ENCODE data around the gene KDM6B. TPM values are rescaled to one million over a fixed set of nuclear protein-coding genes. Genes with fewer than 3 reads are reported as not detected.
A peak's percentile ranks its signal among the peaks of the same experiment; 100 is the strongest.

Gene KDM6B
- total RNA-seq, 1 experiment from 2014 or later: 19.9 TPM

DNA sequence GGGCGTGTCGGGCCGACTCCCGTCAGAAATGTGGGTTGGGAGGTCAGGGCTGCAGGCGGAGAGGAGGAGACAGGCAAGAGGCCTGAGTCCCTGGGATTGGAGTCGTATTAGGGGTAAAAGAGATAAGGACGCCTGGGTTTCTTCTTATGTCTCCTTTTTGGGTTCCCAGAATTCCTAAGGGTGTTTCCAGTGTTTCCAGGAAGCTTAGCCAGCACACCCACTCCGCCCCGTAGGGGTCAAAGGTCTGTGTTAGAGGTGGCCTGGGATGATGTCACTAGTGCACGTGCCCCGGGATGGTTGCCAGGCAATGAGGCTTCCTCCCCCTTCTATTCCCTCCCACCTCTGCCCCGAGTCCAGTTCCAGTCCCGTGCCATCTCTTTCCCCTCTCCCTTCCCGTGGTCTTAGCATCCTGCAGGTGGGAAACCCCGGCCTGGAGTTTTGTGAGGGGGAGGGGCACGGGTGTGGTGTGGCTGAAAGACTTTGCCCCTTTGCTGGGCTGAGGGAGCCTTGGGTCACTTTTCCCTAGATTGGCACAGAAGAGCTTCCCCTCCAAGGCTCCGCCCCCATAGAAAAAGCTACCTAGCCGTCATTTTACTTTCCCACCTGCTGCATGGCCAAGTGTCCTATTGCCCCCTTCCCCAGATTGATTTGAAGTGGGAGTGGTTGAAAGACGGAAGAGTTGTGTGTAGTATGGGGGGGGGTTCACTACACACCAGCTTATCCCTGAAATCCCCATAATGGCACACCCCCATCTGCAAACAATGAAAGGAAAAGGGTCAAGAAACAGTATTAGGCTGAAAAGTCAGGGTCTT lies 2.8 kb downstream of the KDM6B start:
- peak overlapping the region; percentile 82 for H3K27ac ChIP-seq (ENCODE audit: low read length)
- TF ChIP-seq, protein P1, sequence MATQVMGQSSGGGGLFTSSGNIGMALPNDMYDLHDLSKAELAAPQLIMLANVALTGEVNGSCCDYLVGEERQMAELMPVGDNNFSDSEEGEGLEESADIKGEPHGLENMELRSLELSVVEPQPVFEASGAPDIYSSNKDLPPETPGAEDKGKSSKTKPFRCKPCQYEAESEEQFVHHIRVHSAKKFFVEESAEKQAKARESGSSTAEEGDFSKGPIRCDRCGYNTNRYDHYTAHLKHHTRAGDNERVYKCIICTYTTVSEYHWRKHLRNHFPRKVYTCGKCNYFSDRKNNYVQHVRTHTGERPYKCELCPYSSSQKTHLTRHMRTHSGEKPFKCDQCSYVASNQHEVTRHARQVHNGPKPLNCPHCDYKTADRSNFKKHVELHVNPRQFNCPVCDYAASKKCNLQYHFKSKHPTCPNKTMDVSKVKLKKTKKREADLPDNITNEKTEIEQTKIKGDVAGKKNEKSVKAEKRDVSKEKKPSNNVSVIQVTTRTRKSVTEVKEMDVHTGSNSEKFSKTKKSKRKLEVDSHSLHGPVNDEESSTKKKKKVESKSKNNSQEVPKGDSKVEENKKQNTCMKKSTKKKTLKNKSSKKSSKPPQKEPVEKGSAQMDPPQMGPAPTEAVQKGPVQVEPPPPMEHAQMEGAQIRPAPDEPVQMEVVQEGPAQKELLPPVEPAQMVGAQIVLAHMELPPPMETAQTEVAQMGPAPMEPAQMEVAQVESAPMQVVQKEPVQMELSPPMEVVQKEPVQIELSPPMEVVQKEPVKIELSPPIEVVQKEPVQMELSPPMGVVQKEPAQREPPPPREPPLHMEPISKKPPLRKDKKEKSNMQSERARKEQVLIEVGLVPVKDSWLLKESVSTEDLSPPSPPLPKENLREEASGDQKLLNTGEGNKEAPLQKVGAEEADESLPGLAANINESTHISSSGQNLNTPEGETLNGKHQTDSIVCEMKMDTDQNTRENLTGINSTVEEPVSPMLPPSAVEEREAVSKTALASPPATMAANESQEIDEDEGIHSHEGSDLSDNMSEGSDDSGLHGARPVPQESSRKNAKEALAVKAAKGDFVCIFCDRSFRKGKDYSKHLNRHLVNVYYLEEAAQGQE (IDR thresholded peaks at IDR 0.05; ENCODE audit: insufficient read depth in 1 of 2, low read depth in 2 of 2, low read length in 1 of 2): peak in 1 of 2 experiments; percentile 16; a peak in 1 of 4 replicates
- TF ChIP-seq TCF7L2 (IDR thresholded peaks at IDR 0.05; ENCODE audit: low read depth, low read length): no peak; the same call in 1 of the 2 replicates
- TF ChIP-seq, protein P2, sequence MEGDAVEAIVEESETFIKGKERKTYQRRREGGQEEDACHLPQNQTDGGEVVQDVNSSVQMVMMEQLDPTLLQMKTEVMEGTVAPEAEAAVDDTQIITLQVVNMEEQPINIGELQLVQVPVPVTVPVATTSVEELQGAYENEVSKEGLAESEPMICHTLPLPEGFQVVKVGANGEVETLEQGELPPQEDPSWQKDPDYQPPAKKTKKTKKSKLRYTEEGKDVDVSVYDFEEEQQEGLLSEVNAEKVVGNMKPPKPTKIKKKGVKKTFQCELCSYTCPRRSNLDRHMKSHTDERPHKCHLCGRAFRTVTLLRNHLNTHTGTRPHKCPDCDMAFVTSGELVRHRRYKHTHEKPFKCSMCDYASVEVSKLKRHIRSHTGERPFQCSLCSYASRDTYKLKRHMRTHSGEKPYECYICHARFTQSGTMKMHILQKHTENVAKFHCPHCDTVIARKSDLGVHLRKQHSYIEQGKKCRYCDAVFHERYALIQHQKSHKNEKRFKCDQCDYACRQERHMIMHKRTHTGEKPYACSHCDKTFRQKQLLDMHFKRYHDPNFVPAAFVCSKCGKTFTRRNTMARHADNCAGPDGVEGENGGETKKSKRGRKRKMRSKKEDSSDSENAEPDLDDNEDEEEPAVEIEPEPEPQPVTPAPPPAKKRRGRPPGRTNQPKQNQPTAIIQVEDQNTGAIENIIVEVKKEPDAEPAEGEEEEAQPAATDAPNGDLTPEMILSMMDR (IDR thresholded peaks at IDR 0.05): no peak
- TF ChIP-seq SIN3A (IDR thresholded peaks at IDR 0.05; ENCODE audit: borderline replicate concordance, insufficient read depth, low read depth, low read length): peak; percentile 86; the same call in 1 of the 2 replicates
- peak; percentile 56; the same call in 1 of the 2 replicates for TF ChIP-seq POLR2AphosphoS5 (IDR thresholded peaks at IDR 0.05; ENCODE audit: low read depth, low read length)
- ChIA-PET CTCF (interaction anchor here (0.6 kb wide), 1 partner anchor 178 kb away, joined by 3 read pairs; no protein-coding TSS in a partner anchor), POLR2A (interaction anchor here (0.6 kb wide), 1 partner anchor 31 kb away, joined by 3 read pairs; no protein-coding TSS in a partner anchor)
- in situ Hi-C loops (cut with HindIII; ENCODE audit: low pct_unique_long_range_greater_than_20kb, low sequenced_read_pairs): no loop called here
- no peaks in the 10 kb centered on the region for H3K9me3 ChIP-seq (ENCODE audit: control insufficient read depth, insufficient read depth, low read depth, low read length)
- H3K27me3 ChIP-seq (ENCODE audit: control insufficient read depth, insufficient read depth, low read length): no peaks in the 10 kb centered on the region
- DNase-seq (ENCODE audit: low read depth, low spot score) (peak; percentile 96), ATAC-seq (peak; percentile 16)
- H3K4me3 ChIP-seq (ENCODE audit: low read depth in 2 of 2, low read length in 2 of 2): peak overlapping the region; percentile 66 to 83
- no TSS peak for BruUV-seq (replicated peaks)
- no peaks in the 10 kb centered on the region; the same call in 1 of the 2 replicates for H3K36me3 ChIP-seq (ENCODE audit: control insufficient read depth, insufficient read depth, low read length)
- intact Hi-C loops (cut with micrococcal nuclease; ENCODE audit: unreplicated experiment): no loop called here
- H3K4me1 ChIP-seq (ENCODE audit: control insufficient read depth, insufficient read depth, low read length): peaks cover 42% of the 10 kb centered on the region

DNA sequence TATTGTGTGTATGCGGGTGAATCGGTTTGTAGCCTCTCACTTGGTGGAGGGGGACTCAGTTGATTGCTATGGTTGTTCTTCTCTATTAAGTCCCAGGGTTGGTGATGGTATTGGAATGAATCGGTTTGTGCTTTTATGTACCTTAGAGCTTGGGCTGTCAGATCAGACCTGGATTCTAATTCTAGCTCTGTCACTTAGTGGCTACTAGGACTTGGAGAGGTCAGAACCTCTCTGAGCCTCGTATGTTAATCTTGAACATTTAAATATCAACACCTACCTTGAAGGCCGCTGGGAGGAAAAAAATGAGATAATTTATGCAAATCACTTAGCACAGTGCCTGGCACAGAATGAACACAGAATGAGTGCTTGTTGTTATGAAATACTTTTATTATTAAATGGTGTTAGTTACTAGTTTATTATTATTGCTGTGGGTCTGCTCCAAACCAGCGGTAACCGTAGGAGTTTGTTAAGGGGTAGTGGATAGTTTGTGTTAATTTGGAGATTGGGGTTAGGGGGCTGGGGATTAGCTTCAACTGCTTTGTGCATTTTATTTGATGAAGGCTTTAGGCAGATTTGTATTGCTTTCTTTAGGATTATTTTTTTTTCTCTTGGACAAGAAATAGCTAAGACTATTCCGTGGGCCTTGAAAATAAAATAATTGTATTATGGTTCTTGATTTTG lies 3.5 kb downstream of the KDM6B start:
- POLR2A ChIA-PET: no interaction called here
- peak overlapping the region; percentile 66 to 83 for H3K4me3 ChIP-seq (ENCODE audit: low read depth in 2 of 2, low read length in 2 of 2)
- no peaks in the 10 kb centered on the region for H3K9me3 ChIP-seq (ENCODE audit: control insufficient read depth, insufficient read depth, low read depth, low read length)
- ATAC-seq: no peak
- H3K27me3 ChIP-seq (ENCODE audit: control insufficient read depth, insufficient read depth, low read length): no peaks in the 10 kb centered on the region
- DNase-seq (ENCODE audit: low read depth, low spot score): no peak
- no peaks in the 10 kb centered on the region; the same call in 1 of the 2 replicates for H3K36me3 ChIP-seq (ENCODE audit: control insufficient read depth, insufficient read depth, low read length)
- TF ChIP-seq TCF7L2 (IDR thresholded peaks at IDR 0.05; ENCODE audit: low read depth, low read length) (no peak), SIN3A (IDR thresholded peaks at IDR 0.05; ENCODE audit: borderline replicate concordance, insufficient read depth, low read depth, low read length) (no peak), POLR2AphosphoS5 (IDR thresholded peaks at IDR 0.05; ENCODE audit: low read depth, low read length) (no peak)
- TF ChIP-seq, protein P2 (IDR thresholded peaks at IDR 0.05): no peak
- TF ChIP-seq, protein P1 (IDR thresholded peaks at IDR 0.05; ENCODE audit: insufficient read depth in 1 of 2, low read depth in 2 of 2, low read length in 1 of 2): no peak
- H3K4me1 ChIP-seq (ENCODE audit: control insufficient read depth, insufficient read depth, low read length): peaks cover 42% of the 10 kb centered on the region
- intact Hi-C loops (cut with micrococcal nuclease; ENCODE audit: unreplicated experiment): no loop called here
- CTCF ChIA-PET: interaction anchor here (0.6 kb wide), 1 partner anchor 179 kb away, joined by 3 read pairs; no protein-coding TSS in a partner anchor
- TSS peak; percentile 58 for BruUV-seq (replicated peaks)
- in situ Hi-C loops (cut with HindIII; ENCODE audit: low pct_unique_long_range_greater_than_20kb, low sequenced_read_pairs): no loop called here
- H3K27ac ChIP-seq (ENCODE audit: low read length): peak overlapping the region; percentile 82

Measured in Panc1 (cell line).